ENCODE measurements around the gene E2F2. TPM values are rescaled to one million over a fixed set of nuclear protein-coding genes. Genes with fewer than 3 reads are reported as not detected.

Gene E2F2
- total and polyA plus RNA-seq, 2 experiments from 2014 or later, result 0.78 to 3.4 TPM

DNA sequence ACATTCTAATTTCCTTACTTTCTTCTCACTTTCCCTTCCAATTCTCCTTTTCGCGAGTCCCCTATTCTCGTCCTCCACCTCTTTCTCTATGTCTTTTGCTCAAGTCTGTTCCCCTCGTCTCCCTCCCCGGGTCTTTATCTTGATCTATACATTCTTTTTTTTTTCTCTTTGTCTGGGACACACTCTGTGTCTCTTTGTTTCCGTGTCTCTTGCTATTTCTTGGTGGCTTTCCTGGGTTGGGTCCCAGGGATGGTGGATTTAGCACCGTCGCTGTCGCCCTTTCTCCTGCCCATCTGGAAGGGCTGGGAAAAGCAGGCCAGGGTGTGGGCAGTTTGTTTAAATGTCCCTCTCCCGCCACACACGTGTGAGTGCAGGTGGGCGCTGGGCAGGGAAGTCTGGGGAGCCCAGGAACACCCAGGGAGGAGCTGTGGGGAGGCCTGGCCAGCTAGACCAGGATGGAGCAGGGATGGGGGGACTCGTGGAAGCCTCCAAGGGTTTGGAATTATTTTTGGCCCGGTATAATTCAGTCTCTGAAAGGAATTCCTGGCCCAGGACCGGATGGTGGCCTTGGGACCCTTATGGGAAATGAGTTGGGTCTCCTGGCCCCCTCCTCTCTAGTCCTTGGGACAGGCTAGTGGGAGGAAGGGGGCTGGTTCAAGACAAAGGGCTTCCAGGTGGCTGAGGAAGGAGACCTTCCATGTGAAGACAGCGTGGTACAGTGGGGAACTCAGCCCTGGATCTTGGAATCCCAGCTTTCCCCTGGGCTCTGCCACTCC is 37.8 kb upstream of the E2F2 start:
- no peaks in the 10 kb centered on the region for H3K9me2 ChIP-seq (ENCODE audit: insufficient read depth)
- H3K4me2 ChIP-seq, result peak overlapping the region; percentile 90
- Mint-ChIP-seq H3K27ac (peak overlapping the region; percentile 87), H3K9me3 (no peaks in the 10 kb centered on the region; the same call in 2 of the 3 replicates), H3K36me3 (ENCODE audit: low read depth) (no peaks in the 10 kb centered on the region; the same call in 2 of the 3 replicates), H3K4me1 (peaks cover 36% of the 10 kb centered on the region), H3K27me3 (ENCODE audit: insufficient read depth, low read depth, poor library complexity) (peaks cover 21% of the 10 kb centered on the region), H3K4me3 (peak overlapping the region; percentile 80)
- H3K4me1 ChIP-seq (ENCODE audit: insufficient read depth), result peaks cover 16% of the 10 kb centered on the region
- peaks cover 21% of the 10 kb centered on the region for H3K27me3 ChIP-seq (ENCODE audit: insufficient read depth)
- DNase-seq (ENCODE audit: low spot score) (peak; percentile 49), ATAC-seq (peak; percentile 16)
- no peaks in the 10 kb centered on the region for H3K79me2 ChIP-seq (replicated peaks; ENCODE audit: insufficient read depth)
- H2AFZ ChIP-seq, result no peak overlapping the region; the same call in 1 of the 2 replicates
- peaks cover 7% of the 10 kb centered on the region; the same call in 1 of the 2 replicates for H3F3A ChIP-seq (replicated peaks; ENCODE audit: low read depth)
- H4K20me1 ChIP-seq (replicated peaks; ENCODE audit: insufficient read depth), result no peaks in the 10 kb centered on the region
- H3K27ac ChIP-seq (ENCODE audit: low read depth), result peak overlapping the region; percentile 52
- peak overlapping the region; percentile 63 for H3K4me3 ChIP-seq
- H3K36me3 ChIP-seq (ENCODE audit: insufficient read depth), result no peaks in the 10 kb centered on the region
- no peak for TF ChIP-seq CTCF (conservative IDR thresholded peaks at IDR 0.05; ENCODE audit: low read depth in 2 of 2)
- no peak for TF ChIP-seq ZNF114 (CRISPR knock-in tag; IDR thresholded peaks at IDR 0.05)
- TF ChIP-seq JUNB (IDR thresholded peaks at IDR 0.05; ENCODE audit: unreplicated experiment), result no peak
- TF ChIP-seq, protein P1, sequence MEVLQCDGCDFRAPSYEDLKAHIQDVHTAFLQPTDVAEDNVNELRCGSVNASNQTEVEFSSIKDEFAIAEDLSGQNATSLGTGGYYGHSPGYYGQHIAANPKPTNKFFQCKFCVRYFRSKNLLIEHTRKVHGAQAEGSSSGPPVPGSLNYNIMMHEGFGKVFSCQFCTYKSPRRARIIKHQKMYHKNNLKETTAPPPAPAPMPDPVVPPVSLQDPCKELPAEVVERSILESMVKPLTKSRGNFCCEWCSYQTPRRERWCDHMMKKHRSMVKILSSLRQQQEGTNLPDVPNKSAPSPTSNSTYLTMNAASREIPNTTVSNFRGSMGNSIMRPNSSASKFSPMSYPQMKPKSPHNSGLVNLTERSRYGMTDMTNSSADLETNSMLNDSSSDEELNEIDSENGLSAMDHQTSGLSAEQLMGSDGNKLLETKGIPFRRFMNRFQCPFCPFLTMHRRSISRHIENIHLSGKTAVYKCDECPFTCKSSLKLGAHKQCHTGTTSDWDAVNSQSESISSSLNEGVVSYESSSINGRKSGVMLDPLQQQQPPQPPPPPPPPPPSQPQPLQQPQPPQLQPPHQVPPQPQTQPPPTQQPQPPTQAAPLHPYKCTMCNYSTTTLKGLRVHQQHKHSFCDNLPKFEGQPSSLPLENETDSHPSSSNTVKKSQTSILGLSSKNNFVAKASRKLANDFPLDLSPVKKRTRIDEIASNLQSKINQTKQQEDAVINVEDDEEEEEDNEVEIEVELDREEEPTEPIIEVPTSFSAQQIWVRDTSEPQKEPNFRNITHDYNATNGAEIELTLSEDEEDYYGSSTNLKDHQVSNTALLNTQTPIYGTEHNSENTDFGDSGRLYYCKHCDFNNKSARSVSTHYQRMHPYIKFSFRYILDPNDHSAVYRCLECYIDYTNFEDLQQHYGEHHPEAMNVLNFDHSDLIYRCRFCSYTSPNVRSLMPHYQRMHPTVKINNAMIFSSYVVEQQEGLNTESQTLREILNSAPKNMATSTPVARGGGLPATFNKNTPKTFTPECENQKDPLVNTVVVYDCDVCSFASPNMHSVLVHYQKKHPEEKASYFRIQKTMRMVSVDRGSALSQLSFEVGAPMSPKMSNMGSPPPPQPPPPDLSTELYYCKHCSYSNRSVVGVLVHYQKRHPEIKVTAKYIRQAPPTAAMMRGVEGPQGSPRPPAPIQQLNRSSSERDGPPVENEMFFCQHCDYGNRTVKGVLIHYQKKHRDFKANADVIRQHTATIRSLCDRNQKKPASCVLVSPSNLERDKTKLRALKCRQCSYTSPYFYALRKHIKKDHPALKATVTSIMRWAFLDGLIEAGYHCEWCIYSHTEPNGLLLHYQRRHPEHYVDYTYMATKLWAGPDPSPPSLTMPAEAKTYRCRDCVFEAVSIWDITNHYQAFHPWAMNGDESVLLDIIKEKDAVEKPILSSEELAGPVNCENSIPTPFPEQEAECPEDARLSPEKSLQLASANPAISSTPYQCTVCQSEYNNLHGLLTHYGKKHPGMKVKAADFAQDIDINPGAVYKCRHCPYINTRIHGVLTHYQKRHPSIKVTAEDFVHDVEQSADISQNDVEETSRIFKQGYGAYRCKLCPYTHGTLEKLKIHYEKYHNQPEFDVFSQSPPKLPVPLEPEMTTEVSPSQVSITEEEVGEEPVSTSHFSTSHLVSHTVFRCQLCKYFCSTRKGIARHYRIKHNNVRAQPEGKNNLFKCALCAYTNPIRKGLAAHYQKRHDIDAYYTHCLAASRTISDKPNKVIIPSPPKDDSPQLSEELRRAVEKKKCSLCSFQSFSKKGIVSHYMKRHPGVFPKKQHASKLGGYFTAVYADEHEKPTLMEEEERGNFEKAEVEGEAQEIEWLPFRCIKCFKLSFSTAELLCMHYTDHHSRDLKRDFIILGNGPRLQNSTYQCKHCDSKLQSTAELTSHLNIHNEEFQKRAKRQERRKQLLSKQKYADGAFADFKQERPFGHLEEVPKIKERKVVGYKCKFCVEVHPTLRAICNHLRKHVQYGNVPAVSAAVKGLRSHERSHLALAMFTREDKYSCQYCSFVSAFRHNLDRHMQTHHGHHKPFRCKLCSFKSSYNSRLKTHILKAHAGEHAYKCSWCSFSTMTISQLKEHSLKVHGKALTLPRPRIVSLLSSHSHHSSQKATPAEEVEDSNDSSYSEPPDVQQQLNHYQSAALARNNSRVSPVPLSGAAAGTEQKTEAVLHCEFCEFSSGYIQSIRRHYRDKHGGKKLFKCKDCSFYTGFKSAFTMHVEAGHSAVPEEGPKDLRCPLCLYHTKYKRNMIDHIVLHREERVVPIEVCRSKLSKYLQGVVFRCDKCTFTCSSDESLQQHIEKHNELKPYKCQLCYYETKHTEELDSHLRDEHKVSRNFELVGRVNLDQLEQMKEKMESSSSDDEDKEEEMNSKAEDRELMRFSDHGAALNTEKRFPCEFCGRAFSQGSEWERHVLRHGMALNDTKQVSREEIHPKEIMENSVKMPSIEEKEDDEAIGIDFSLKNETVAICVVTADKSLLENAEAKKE (CRISPR knock-in tag; IDR thresholded peaks at IDR 0.05), result no peak
- TF ChIP-seq STAT1 (IDR thresholded peaks at IDR 0.05; ENCODE audit: unreplicated experiment), result no peak
- TF ChIP-seq ZNF331 (CRISPR knock-in tag; IDR thresholded peaks at IDR 0.05; ENCODE audit: low read depth), result no peak
- TF ChIP-seq EZH2 (IDR thresholded peaks at IDR 0.05; ENCODE audit: low read depth, unreplicated experiment), result no peak
- TF ChIP-seq EZH2phosphoT487 (IDR thresholded peaks at IDR 0.05; ENCODE audit: unreplicated experiment), result no peak

All from GM23338 (cell line).